Gastroesophageal sphincter (tissue), 4 donors: ENCODE data around the gene ALDH1A1. TPM values are rescaled to one million over a fixed set of nuclear protein-coding genes. Genes with fewer than 3 reads are reported as not detected.
"Not testable (repeated sequence)": the region's sequence is repeated elsewhere in the genome, so short reads cannot be mapped to it uniquely, and the experiment has no call there.

Experiments
- ATAC-seq: fragments of 150-250 bp; one replicate; pipeline ENCODE4 v1.9.1; 2016; ENCODE audit warnings: mild to moderate bottlenecking, moderate library complexity
- H3K27ac ChIP-seq, 4 donors: fragments of 200-600 bp; sonication (generic) in 3 of 4; 1 replicate in 3 of 4; 2 replicates in 1 of 4; pipeline ENCODE4 v1.5.1; 2016 to 2019
- H3K27me3 ChIP-seq: fragments of 200-600 bp; sonication (generic); one replicate; pipeline ENCODE4 v1.5.1; 2019
- H3K36me3 ChIP-seq, 2 donors: fragments of 200-600 bp; sonication (generic); one replicate each; pipeline ENCODE4 v1.5.1; 2019; ENCODE audit warnings: control low read depth in 1 of 2
- H3K4me1 ChIP-seq, 3 donors: fragments of 200-600 bp; sonication (generic); 1 replicate in 2 of 3; 2 replicates in 1 of 3; pipeline ENCODE4 v1.5.1; 2016 to 2019; ENCODE audit warnings: control low read depth in 2 of 3
- H3K4me3 ChIP-seq, 2 donors: fragments of 200-600 bp; sonication (generic); one replicate each; pipeline ENCODE4 v1.5.1; 2019; ENCODE audit warnings: mild to moderate bottlenecking in 1 of 2, moderate library complexity in 1 of 2
- H3K9me3 ChIP-seq, 3 donors: fragments of 200-600 bp; sonication (generic); one replicate each; pipeline ENCODE4 v1.5.1; 2017 to 2019; ENCODE audit warnings: control low read depth in 2 of 3
- EP300 ChIP-seq: sonication (generic); formaldehyde crosslinking; IDR thresholded peaks from one replicate; pipeline ENCODE4 v1.6.1; 2017; ENCODE audit warnings: antibody characterized with exemption, mild to moderate bottlenecking
- POLR2A ChIP-seq, 2 donors: fragments of 450-650 bp; IDR thresholded peaks; one replicate each; pipeline ENCODE4 v1.6.1; 2017; ENCODE audit warnings: antibody characterized with exemption in 2 of 2, mild to moderate bottlenecking in 2 of 2, moderate library complexity in 1 of 2
- POLR2AphosphoS5 ChIP-seq: sonication (generic); formaldehyde crosslinking; IDR thresholded peaks from one replicate; pipeline ENCODE4 v1.6.1; 2017; ENCODE audit warnings: antibody characterized with exemption
- WGBS, 2 donors: methylation state at CpG; one replicate each; pipeline ENCODE4 v1.1.5; 2018; ENCODE audit warnings: low coverage in 1 of 2; 5-methylcytosine and 5-hydroxymethylcytosine counted together
- total RNA-seq, 4 donors: library from RNA; depleted of rRNA; stranded (reverse); fragments of >200 nt; gene quantifications; one replicate each; pipeline ENCODE4 v1.1.0, GENCODE V29; 2016
- TF ChIP-seq, protein P1 (sequence below), 4 experiments: fragments of 200-600 bp in 2 of 4; fragments of 450-650 bp in 2 of 4; sonication (generic) in 1 of 4; IDR thresholded peaks; one replicate each; pipeline ENCODE4 v1.5.1; 2017 to 2019; ENCODE audit warnings: antibody characterized with exemption in 4 of 4, mild to moderate bottlenecking in 2 of 4, moderate library complexity in 2 of 4

The ALDH1A1 gene
- total RNA-seq, 4 donors from 2014 or later: 49.2 to 118 (median 83.9) TPM

DNA sequence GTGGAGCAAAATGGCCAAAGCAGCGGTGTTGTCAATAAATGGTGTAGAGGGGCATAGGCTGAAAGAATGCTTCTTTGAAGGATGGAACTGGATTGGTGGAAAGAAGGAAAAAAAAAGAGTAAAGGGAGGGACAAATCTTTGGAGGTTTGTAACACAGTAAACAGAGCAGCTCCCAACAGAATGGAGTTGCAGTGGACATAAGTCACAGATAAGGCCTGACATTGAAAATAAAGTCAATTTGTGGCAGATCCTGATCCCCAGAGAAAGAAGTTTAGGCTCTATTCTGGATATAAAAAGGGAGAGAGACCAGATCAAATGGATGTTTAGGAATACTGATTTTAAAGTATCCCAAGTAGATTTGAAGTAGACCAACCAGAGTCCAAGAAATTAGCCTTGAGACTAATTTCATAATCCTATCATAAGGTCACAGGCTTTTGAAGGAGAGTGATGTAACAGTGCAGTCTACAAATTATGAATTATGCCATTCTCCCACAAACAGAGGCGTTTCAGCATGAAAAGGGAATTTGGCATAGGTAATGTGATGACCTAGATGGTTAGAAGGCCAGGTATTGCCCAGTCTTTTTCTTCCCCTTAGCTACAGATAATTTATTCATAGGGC is 8.9 kb downstream of the ALDH1A1 start:
- no peaks in the 10 kb centered on the region for H3K9me3 ChIP-seq
- H3K4me1 ChIP-seq: peaks cover 0 to 9% (median 0%) of the 10 kb centered on the region in 3 donors
- no peak for ATAC-seq
- no peaks in the 10 kb centered on the region for H3K27me3 ChIP-seq
- no peak overlapping the region for H3K27ac ChIP-seq
- no peak overlapping the region for H3K4me3 ChIP-seq
- WGBS, 2 donors: 83 to 95% methylated on average over 2 of the region's 2 CpGs
- TF ChIP-seq, protein P1, sequence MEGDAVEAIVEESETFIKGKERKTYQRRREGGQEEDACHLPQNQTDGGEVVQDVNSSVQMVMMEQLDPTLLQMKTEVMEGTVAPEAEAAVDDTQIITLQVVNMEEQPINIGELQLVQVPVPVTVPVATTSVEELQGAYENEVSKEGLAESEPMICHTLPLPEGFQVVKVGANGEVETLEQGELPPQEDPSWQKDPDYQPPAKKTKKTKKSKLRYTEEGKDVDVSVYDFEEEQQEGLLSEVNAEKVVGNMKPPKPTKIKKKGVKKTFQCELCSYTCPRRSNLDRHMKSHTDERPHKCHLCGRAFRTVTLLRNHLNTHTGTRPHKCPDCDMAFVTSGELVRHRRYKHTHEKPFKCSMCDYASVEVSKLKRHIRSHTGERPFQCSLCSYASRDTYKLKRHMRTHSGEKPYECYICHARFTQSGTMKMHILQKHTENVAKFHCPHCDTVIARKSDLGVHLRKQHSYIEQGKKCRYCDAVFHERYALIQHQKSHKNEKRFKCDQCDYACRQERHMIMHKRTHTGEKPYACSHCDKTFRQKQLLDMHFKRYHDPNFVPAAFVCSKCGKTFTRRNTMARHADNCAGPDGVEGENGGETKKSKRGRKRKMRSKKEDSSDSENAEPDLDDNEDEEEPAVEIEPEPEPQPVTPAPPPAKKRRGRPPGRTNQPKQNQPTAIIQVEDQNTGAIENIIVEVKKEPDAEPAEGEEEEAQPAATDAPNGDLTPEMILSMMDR (IDR thresholded peaks at IDR 0.05): no peak
- no peak for TF ChIP-seq EP300
- no peaks in the 10 kb centered on the region for H3K36me3 ChIP-seq

DNA sequence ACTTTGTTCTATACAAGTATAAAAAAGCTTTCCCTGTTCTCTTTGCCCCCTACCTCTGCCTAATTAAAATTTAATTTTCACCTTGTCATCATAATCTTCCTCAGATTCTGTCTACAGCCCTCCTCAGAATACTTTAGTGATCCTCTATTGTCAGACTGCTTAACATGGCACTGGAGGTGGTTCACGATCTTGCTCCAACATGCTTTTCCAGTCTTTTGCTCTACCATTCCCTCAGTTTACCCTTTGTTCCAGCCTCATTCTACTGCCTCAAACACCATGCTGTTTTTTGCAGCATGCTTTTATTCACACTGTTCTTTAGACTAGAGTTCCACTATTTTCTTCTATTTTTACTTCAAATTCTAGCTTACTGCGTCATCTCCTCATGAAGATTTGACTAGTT is 10.4 kb downstream of the ALDH1A1 start:
- no peak overlapping the region for H3K4me3 ChIP-seq
- WGBS, 2 donors: 79 to 100% methylated on average over 1 to 2 of the region's 2 CpGs
- TF ChIP-seq EP300 (no peak), POLR2AphosphoS5 (no peak), POLR2A (IDR thresholded peaks at IDR 0.05) (no peak)
- TF ChIP-seq, protein P1 (IDR thresholded peaks at IDR 0.05): no peak
- ATAC-seq: no peak
- peaks cover 0 to 5% of the 10 kb centered on the region in 2 donors for H3K36me3 ChIP-seq
- H3K27ac ChIP-seq: no peak overlapping the region
- H3K4me1 ChIP-seq: peaks cover 0 to 4% (median 0%) of the 10 kb centered on the region in 3 donors
- no peaks in the 10 kb centered on the region for H3K27me3 ChIP-seq
- no peaks in the 10 kb centered on the region for H3K9me3 ChIP-seq

DNA sequence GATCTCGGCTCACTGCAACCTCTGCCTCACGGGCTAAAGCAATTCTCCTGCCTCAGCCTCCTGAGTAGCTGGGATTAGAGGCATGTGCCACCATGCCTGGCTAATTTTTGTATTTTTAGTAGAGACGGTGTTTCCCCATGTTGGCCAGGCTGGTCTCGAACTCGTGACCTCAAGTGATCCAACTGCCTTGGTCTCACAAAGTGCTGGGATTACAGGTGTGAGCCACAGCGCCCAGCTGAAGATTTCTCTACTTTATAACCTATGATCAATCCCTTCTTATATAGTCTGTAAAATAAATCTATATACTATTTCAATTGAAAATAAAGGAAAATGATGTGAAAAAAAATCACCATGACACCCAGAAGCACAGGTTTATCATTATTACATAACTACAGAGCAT is 13.3 kb downstream of the ALDH1A1 start:
- not testable (repeated sequence) for H3K4me3 ChIP-seq, ATAC-seq

DNA sequence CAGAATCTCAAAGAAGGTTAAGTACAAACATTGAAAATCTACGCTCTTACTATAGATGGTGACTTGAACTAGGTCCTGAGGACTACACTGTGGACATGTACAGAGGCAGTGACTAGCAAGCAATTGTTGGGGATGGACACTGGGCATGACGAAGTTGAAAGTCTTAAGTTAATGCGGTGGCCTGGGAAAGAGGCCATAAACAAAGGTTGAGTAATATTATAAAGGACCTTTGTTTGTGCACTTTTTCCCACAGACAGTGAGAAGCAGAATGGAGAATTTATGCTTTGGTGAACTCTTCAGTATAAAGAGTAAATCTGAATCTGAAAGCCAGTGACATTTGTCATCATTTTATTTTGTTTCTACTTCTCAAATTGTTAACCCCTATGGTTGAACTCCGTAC is 15.3 kb downstream of the ALDH1A1 start:
- WGBS, 2 donors: 85 to 87% methylated on average over 4 of the region's 4 CpGs
- ATAC-seq: no peak

More for the DNA sequence above, 13.3 kb downstream of the ALDH1A1 start:
- H3K4me1 ChIP-seq, H3K36me3 ChIP-seq, H3K9me3 ChIP-seq, H3K27ac ChIP-seq, H3K27me3 ChIP-seq: not testable (repeated sequence)
- WGBS, 2 donors: 80 to 93% methylated on average over 1 to 6 of the region's 6 CpGs

DNA sequence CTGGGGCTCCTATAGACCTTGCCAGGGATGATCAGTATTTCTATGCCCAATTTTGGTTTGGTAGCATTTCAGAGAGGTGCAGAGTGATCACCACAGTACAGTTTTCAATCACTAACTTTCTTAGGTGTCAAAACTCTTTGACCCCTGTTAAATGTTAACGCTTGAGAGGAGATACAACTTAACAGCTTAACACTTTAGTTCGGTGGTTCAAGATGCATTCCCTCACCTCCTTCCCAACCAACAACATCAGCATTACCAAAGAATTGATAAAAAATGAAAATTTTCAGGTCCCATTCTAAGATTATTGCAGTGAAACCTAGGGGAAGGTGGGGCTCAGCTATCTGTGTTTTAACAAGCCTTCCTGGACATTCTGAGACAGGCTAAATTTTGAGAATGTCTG is 16.2 kb downstream of the ALDH1A1 start:
- no peak for TF ChIP-seq POLR2AphosphoS5
- TF ChIP-seq POLR2A (IDR thresholded peaks at IDR 0.05): no peak
- TF ChIP-seq, protein P1 (IDR thresholded peaks at IDR 0.05): no peak
- no peak for TF ChIP-seq EP300
- no peak for ATAC-seq
- H3K4me1 ChIP-seq: peaks cover 0 to 7% (median 0%) of the 10 kb centered on the region in 3 donors
- peaks cover 0 to 5% of the 10 kb centered on the region in 2 donors for H3K36me3 ChIP-seq
- 90 to 100% methylated on average over 2 of the region's 2 CpGs for WGBS, 2 donors
- no peak overlapping the region for H3K4me3 ChIP-seq
- no peaks in the 10 kb centered on the region for H3K27me3 ChIP-seq
- H3K9me3 ChIP-seq: no peaks in the 10 kb centered on the region
- no peak overlapping the region for H3K27ac ChIP-seq

More for the DNA sequence above, 15.3 kb downstream of the ALDH1A1 start:
- no peak overlapping the region for H3K4me3 ChIP-seq
- H3K36me3 ChIP-seq: peaks cover 0 to 5% of the 10 kb centered on the region in 2 donors
- H3K27ac ChIP-seq: no peak overlapping the region
- TF ChIP-seq EP300 (no peak), POLR2AphosphoS5 (no peak), POLR2A (IDR thresholded peaks at IDR 0.05) (no peak)
- TF ChIP-seq, protein P1 (IDR thresholded peaks at IDR 0.05): no peak
- H3K27me3 ChIP-seq: no peaks in the 10 kb centered on the region
- H3K4me1 ChIP-seq: peaks cover 0 to 3% (median 0%) of the 10 kb centered on the region in 3 donors
- H3K9me3 ChIP-seq: no peaks in the 10 kb centered on the region
